NK-92 (cell line): ENCODE data around the gene ZNF622.

Experiments used
- DNase-seq: peaks from one replicate; lab custom pipeline; 2025; ENCODE audit not compliant: unreplicated experiment; lab: John Stamatoyannopoulos, UW

Gene ZNF622

GRCh38 chr5:16465544-16466432 lies at the start of gene ZNF622:
Gene ZNF622 (minus strand): TSS chr5:16465800. CDS start chr5:16465665, 135 bp downstream.
- peak; percentile 37 for DNase-seq

GRCh38 chr5:16510098-16510497 lies 44.5 kb upstream of the ZNF622 start:
- no peak for DNase-seq

- DNase-seq = no peak
These were observed 43.3 kb upstream of the ZNF622 start for GRCh38 chr5:16508730-16509531.

- no peak for DNase-seq
These were observed 42.1 kb upstream of the ZNF622 start for GRCh38 chr5:16507716-16508115.

GRCh38 chr5:16505904-16506303 lies 40.3 kb upstream of the ZNF622 start:
- no peak for DNase-seq

- no peak for DNase-seq
These were observed 39.7 kb upstream of the ZNF622 start for GRCh38 chr5:16505140-16505891.

GRCh38 chr5:16504571-16504970 lies 39.0 kb upstream of the ZNF622 start:
- no peak for DNase-seq

GRCh38 chr5:16502866-16503265 lies 37.3 kb upstream of the ZNF622 start:
- DNase-seq = no peak

- no peak for DNase-seq
These were observed 34.4 kb upstream of the ZNF622 start for GRCh38 chr5:16500024-16500423.

GRCh38 chr5:16497546-16497945 lies 31.9 kb upstream of the ZNF622 start:
- DNase-seq = no peak

- DNase-seq = no peak
These were observed 27.7 kb upstream of the ZNF622 start for GRCh38 chr5:16493261-16493660.

- no peak for DNase-seq
These were observed 27.0 kb upstream of the ZNF622 start for GRCh38 chr5:16492398-16493140.

GRCh38 chr5:16490911-16491310 lies 25.3 kb upstream of the ZNF622 start:
- DNase-seq = no peak

GRCh38 chr5:16489322-16489791 lies 23.8 kb upstream of the ZNF622 start:
- DNase-seq = no peak

GRCh38 chr5:16487456-16487855 lies 21.9 kb upstream of the ZNF622 start:
- DNase-seq = no peak

- DNase-seq = no peak
These were observed 21.1 kb upstream of the ZNF622 start for GRCh38 chr5:16486711-16487111.

GRCh38 chr5:16485656-16486055 lies 20.1 kb upstream of the ZNF622 start:
- no peak for DNase-seq

- no peak for DNase-seq
These were observed 18.5 kb upstream of the ZNF622 start for GRCh38 chr5:16484081-16484480.

- DNase-seq = no peak
These were observed 17.8 kb upstream of the ZNF622 start for GRCh38 chr5:16483361-16483760.

- no peak for DNase-seq
These were observed 17.3 kb upstream of the ZNF622 start for GRCh38 chr5:16482891-16483290.
